GM12878 (cell line): Measurements from ENCODE around the gene TRIP4. TPM values are rescaled to one million over a fixed set of nuclear protein-coding genes. Genes with fewer than 3 reads are reported as not detected.
A peak's percentile ranks its signal among the peaks of the same experiment; 100 is the strongest.

Experiments
- ATAC-seq: fragments of 200-7000 bp; cut with Tn5 transposase; 3 replicates; pipeline ENCODE4 v1.9.1; 2020; ENCODE audit warnings: mild to moderate bottlenecking, moderate library complexity
- BruUV-seq: library from RNA; stranded (reverse); fragments of 400-500 nt; replicated peaks from 2 replicates; lab custom pipeline; 2021; lab: Mats Ljungman, UMichigan
- CTCF ChIA-PET: fragments of 300-600 bp; sonication (Branson Sonifier 250); formaldehyde crosslinking; extraction: SDS; loops from one replicate; lab custom pipeline; 2021; ENCODE audit warnings: inconsistent platforms; lab: Yijun Ruan, JAX
- POLR2A ChIA-PET: fragments of 350-600 bp; formaldehyde crosslinking; extraction: SDS; loops from one replicate; lab custom pipeline; 2021; ENCODE audit warnings: inconsistent platforms; lab: Charles Lee
- RAD21 ChIA-PET: fragments of 300-600 bp; sonication (Branson Sonifier 250); formaldehyde crosslinking; loops from one replicate; lab custom pipeline; 2023; ENCODE audit warnings: antibody characterized with exemption; ENCODE audit not compliant: unreplicated experiment; lab: Charles Lee
- SMC1A ChIA-PET: fragments of 300-600 bp; sonication (Branson Sonifier 250); formaldehyde crosslinking; loops from one replicate; lab custom pipeline; 2023; ENCODE audit not compliant: unreplicated experiment, uncharacterized antibody; lab: Charles Lee
- DNase-seq: peaks from one replicate; pipeline ENCODE4 v3.0.0-alpha.2; 2011; ENCODE audit warnings: low read depth, low spot score
- FAIRE-seq: peaks from 3 replicates; lab custom pipeline; 2011; peaks lifted over from hg19 to GRCh38; lab: Jason Lieb, UNC
- H2AFZ ChIP-seq: 2 replicates; pipeline ENCODE4 v1.6.0; 2011; ENCODE audit warnings: low read depth, low read length, control low read depth; ENCODE audit not compliant: control insufficient read depth
- H3K27ac ChIP-seq: 2 replicates; pipeline ENCODE4 v1.5.1; 2011; ENCODE audit warnings: control low read depth; ENCODE audit not compliant: control insufficient read depth, insufficient read depth
- H3K27me3 ChIP-seq, 2 experiments: replicated peaks in 1 of 2; 2 replicates each; pipeline versions ENCODE4 v1.6.0 to v1.6.1; 2011; ENCODE audit warnings: low read length in 1 of 2; ENCODE audit not compliant: control insufficient read depth in 2 of 2, insufficient read depth in 2 of 2
- H3K36me3 ChIP-seq, 2 experiments: 2 replicates each; pipeline ENCODE4 v1.5.1; 2011; ENCODE audit warnings: low read length in 1 of 2; ENCODE audit not compliant: control insufficient read depth in 2 of 2, insufficient read depth in 2 of 2
- H3K4me1 ChIP-seq: 2 replicates; pipeline ENCODE4 v1.6.1; 2011; ENCODE audit warnings: mild to moderate bottlenecking, low read length, moderate library complexity, mixed read lengths; ENCODE audit not compliant: control insufficient read depth, insufficient read depth
- H3K4me2 ChIP-seq: 2 replicates; pipeline ENCODE4 v1.6.0; 2011; ENCODE audit warnings: control low read depth; ENCODE audit not compliant: control insufficient read depth, insufficient read depth
- H3K4me3 ChIP-seq: fragments of 200-600 bp; sonication (generic); 2 replicates; pipeline ENCODE4 v1.5.1; 2016
- H3K79me2 ChIP-seq: 2 replicates; pipeline ENCODE4 v1.6.0; 2011; ENCODE audit warnings: low read length; ENCODE audit not compliant: control insufficient read depth, insufficient read depth
- H3K9ac ChIP-seq: 2 replicates; pipeline ENCODE4 v1.8.0; 2011; ENCODE audit warnings: low read length, control low read depth, mixed read lengths; ENCODE audit not compliant: control insufficient read depth, insufficient read depth
- H3K9me3 ChIP-seq: replicated peaks from 3 replicates; pipeline ENCODE4 v1.5.1; 2011; ENCODE audit warnings: mild to moderate bottlenecking, low read length; ENCODE audit not compliant: control insufficient read depth, insufficient read depth
- H4K20me1 ChIP-seq: 2 replicates; pipeline ENCODE4 v1.6.0; 2011; ENCODE audit not compliant: control insufficient read depth, insufficient read depth
- ATF7 ChIP-seq: fragments of 450-650 bp; IDR thresholded peaks from 2 replicates; pipeline ENCODE4 v1.6.1; 2016; ENCODE audit warnings: low read depth, mild to moderate bottlenecking
- CHD4 ChIP-seq: fragments of 200-600 bp; sonication (generic); IDR thresholded peaks from 2 replicates; pipeline ENCODE4 v1.6.1; 2016; ENCODE audit warnings: mild to moderate bottlenecking
- E2F8 ChIP-seq: fragments of 450-650 bp; IDR thresholded peaks from 2 replicates; pipeline ENCODE4 v1.6.1; 2018; ENCODE audit warnings: mild to moderate bottlenecking, low read depth, moderate library complexity; ENCODE audit not compliant: partially characterized antibody
- MEF2A ChIP-seq: IDR thresholded peaks from 2 replicates; pipeline ENCODE4 v1.6.1; 2011; ENCODE audit warnings: low read depth, mild to moderate bottlenecking, low read length, moderate library complexity; ENCODE audit not compliant: insufficient read depth
- RAD21 ChIP-seq: IDR thresholded peaks from 2 replicates; pipeline ENCODE4 v1.6.1; 2011; ENCODE audit warnings: mild to moderate bottlenecking, low read depth, low read length, moderate library complexity; ENCODE audit not compliant: insufficient read depth
- SIX5 ChIP-seq: IDR thresholded peaks from 2 replicates; pipeline ENCODE4 v1.6.1; 2011; ENCODE audit warnings: mild to moderate bottlenecking, low read depth, low read length, moderate library complexity; ENCODE audit not compliant: severe bottlenecking
- TCF12 ChIP-seq: IDR thresholded peaks from 2 replicates; pipeline ENCODE4 v1.6.1; 2011; ENCODE audit warnings: low read depth, mild to moderate bottlenecking, low read length
- USF1 ChIP-seq: IDR thresholded peaks from 2 replicates; pipeline ENCODE4 v1.6.1; 2011; ENCODE audit warnings: borderline replicate concordance, low read depth, mild to moderate bottlenecking, moderate library complexity, mixed read lengths, low read length; ENCODE audit not compliant: insufficient read depth; ENCODE audit errors: extremely low read length
- ZBTB11 ChIP-seq: fragments of 450-650 bp; formaldehyde crosslinking; IDR thresholded peaks from 2 replicates; pipeline ENCODE4 v1.5.0; 2022; ENCODE audit warnings: mild to moderate bottlenecking, missing genetic modification characterization
- ZNF687 ChIP-seq: fragments of 450-650 bp; IDR thresholded peaks from 2 replicates; pipeline ENCODE4 v1.6.1; 2017; ENCODE audit warnings: mild to moderate bottlenecking, moderate library complexity
- WGBS: methylation state at CpG from one replicate; pipeline ENCODE4 v1.1.6; 2016; ENCODE audit warnings: low lambda C conversion rate; ENCODE audit not compliant: insufficient replicate concordance, insufficient coverage; ENCODE audit errors: missing lambda C conversion rate; 5-methylcytosine and 5-hydroxymethylcytosine counted together
- in situ Hi-C: fragments of 300-500 bp; cut with MboI; formaldehyde crosslinking; loops from 9 replicates; pipeline ENCODE4 v1.14.3; 2018; ENCODE audit warnings: mixed read lengths
- intact Hi-C: fragments of 100-400 bp; cut with micrococcal nuclease; formaldehyde crosslinking; loops from one replicate; pipeline ENCODE4 v1.14.2; 2022; ENCODE audit not compliant: unreplicated experiment
- polyA plus RNA-seq, 11 experiments: library from polyadenylated mRNA; depleted of rRNA in 4 of 11; unstranded in 6 of 11; stranded (reverse) in 5 of 11; fragments of >200 nt; fragmentation: Nextera tagmentation in 4 of 11; fragmentation: Illumina TruSeq in 1 of 11; extraction: Ambion mirVana in 4 of 11; extraction: Trizol in 1 of 11; gene quantifications; 1 replicate in 1 of 11; 2 replicates in 10 of 11; pipeline versions ENCODE4 v1.2.1 to v1.2.3, GENCODE V29; 2011 to 2016; ENCODE audit warnings: inconsistent platforms in 2 of 11, missing spikeins in 2 of 11, low read depth in 1 of 11
- total RNA-seq, 4 experiments: library from RNA; depleted of rRNA in 3 of 4; stranded (reverse); fragments of >200 nt in 3 of 4; fragmentation: Illumina TruSeq in 1 of 4; extraction: Trizol in 1 of 4; gene quantifications; 2 replicates each; pipeline versions ENCODE4 v1.2.1 to v1.2.3, GENCODE V29; 2013 to 2021

Gene TRIP4
- total and polyA plus RNA-seq, 10 of the 15 experiments (the other 5 are each of a cell fraction or from before 2014, with no cell fraction given) = 6.4 to 24.5 (median 20.0) TPM

- TF ChIP-seq MEF2A = no peak
- TF ChIP-seq TCF12 = no peak
- no peak for TF ChIP-seq USF1
- no peak for TF ChIP-seq CHD4
- no peak for TF ChIP-seq ATF7
- TF ChIP-seq E2F8 = no peak
- TF ChIP-seq, all 136 proteins: peak for 0
Observed at GRCh38 chr15:64503197-64503596, 115.6 kb downstream of the TRIP4 start (continued).

GRCh38 chr15:64503640-64504039 lies 116.0 kb downstream of the TRIP4 start:
- Histone ChIP-seq H3K36me3 (peaks cover 13 to 19% of the 10 kb centered on the region in 2 experiments), H3K4me2 (peak overlapping the region; percentile 66), H3K79me2 (peaks cover 62% of the 10 kb centered on the region), H3K4me1 (peaks cover 30% of the 10 kb centered on the region), H3K9ac (peak overlapping the region; percentile 3; the same call in 1 of the 2 replicates), H3K9me3 (no peaks in the 10 kb centered on the region), H2AFZ (no peak overlapping the region), H4K20me1 (no peaks in the 10 kb centered on the region), H3K4me3 (no peak overlapping the region), H3K27me3 (no peaks in the 10 kb centered on the region), H3K27ac (peak overlapping the region; percentile 36)
- POLR2A ChIA-PET = interaction anchor here (0.8 to 1.8 kb wide), 7 partner anchors 10 to 83 kb away, joined by 3 to 7 read pairs (median 4); partner anchors contain the start of gene ZNF609
- DNase-seq (no peak), ATAC-seq (no peak; the same call in 2 of the 3 replicates), FAIRE-seq (no peak)
- no TSS peak for BruUV-seq
- RAD21 ChIA-PET = interaction anchor here (0.6 to 1.8 kb wide), 18 partner anchors 10 to 150 kb away, joined by 3 to 9 read pairs (median 4); partner anchors contain the start of genes TRIP4 and ZNF609
- SMC1A ChIA-PET = interaction anchor here (0.6 to 2.0 kb wide), 31 partner anchors 9 to 192 kb away, joined by 3 to 24 read pairs (median 4); no protein-coding TSS in a partner anchor
- CTCF ChIA-PET = interaction anchor here (0.6 to 1.9 kb wide), 16 partner anchors 13 to 293 kb away, joined by 3 to 6 read pairs (median 4); partner anchors contain the start of gene ZNF609
- in situ Hi-C loops (no loop called here), intact Hi-C loops (no loop called here)
- WGBS = 0% methylated on average over 1 of the region's 1 CpG
- no peak for TF ChIP-seq SIX5
- TF ChIP-seq ZBTB11 (CRISPR knock-in tag) = no peak
- no peak for TF ChIP-seq RAD21
- TF ChIP-seq ZNF687 = 0 out of 2 replicates have a peak, but pooled peaks have one; percentile 33
